IPS-20b (cell line): ENCODE measurements around the gene ACSBG1.

Experiments
- H3K27ac ChIP-seq: one replicate; pipeline ENCODE4 v1.5.1; 2013; ENCODE audit warnings: low read length
- H3K27me3 ChIP-seq: 2 replicates; pipeline ENCODE4 v1.6.1; 2013; ENCODE audit warnings: mild to moderate bottlenecking, low read length, inconsistent platforms; ENCODE audit not compliant: insufficient read depth
- H3K36me3 ChIP-seq: 2 replicates; pipeline ENCODE4 v1.6.1; 2013; ENCODE audit warnings: low read depth, mild to moderate bottlenecking, inconsistent platforms, low read length, moderate library complexity; ENCODE audit not compliant: insufficient read depth
- H3K4me1 ChIP-seq: 2 replicates; pipeline ENCODE4 v1.6.1; 2013; ENCODE audit warnings: mild to moderate bottlenecking, control low read depth, inconsistent platforms, low read length, moderate library complexity; ENCODE audit not compliant: insufficient read depth
- H3K4me3 ChIP-seq: 2 replicates; pipeline ENCODE4 v1.5.1; 2013; ENCODE audit warnings: mild to moderate bottlenecking, low read length, inconsistent platforms
- H3K9ac ChIP-seq: 2 replicates; pipeline ENCODE4 v1.6.1; 2013; ENCODE audit warnings: low read depth, mild to moderate bottlenecking, inconsistent platforms, low read length, moderate library complexity
- H3K9me3 ChIP-seq: 2 replicates; pipeline ENCODE4 v1.6.1; 2013; ENCODE audit warnings: mild to moderate bottlenecking, low read depth, low read length, inconsistent platforms; ENCODE audit not compliant: insufficient read depth

Gene ACSBG1

GRCh38 chr15:78171864-78172472, 62.4 kb downstream of the ACSBG1 start:
- Histone ChIP-seq H3K27me3 (no peaks in the 10 kb centered on the region), H3K9ac (no peak overlapping the region), H3K4me3 (no peak overlapping the region), H3K4me1 (no peaks in the 10 kb centered on the region), H3K36me3 (peaks cover 48% of the 10 kb centered on the region), H3K9me3 (no peaks in the 10 kb centered on the region), H3K27ac (no peak overlapping the region)

- H3K27ac ChIP-seq = no peak overlapping the region
- peaks cover 52% of the 10 kb centered on the region for H3K36me3 ChIP-seq
- no peak overlapping the region for H3K9ac ChIP-seq
- H3K4me1 ChIP-seq = no peaks in the 10 kb centered on the region
- H3K27me3 ChIP-seq = no peaks in the 10 kb centered on the region
- H3K9me3 ChIP-seq = no peaks in the 10 kb centered on the region
- H3K4me3 ChIP-seq = no peak overlapping the region
These were observed 63.3 kb downstream of the ACSBG1 start for GRCh38 chr15:78170848-78171773.

- H3K36me3 ChIP-seq = peaks cover 69% of the 10 kb centered on the region
These were observed 65.8 kb downstream of the ACSBG1 start for GRCh38 chr15:78168608-78169007.

GRCh38 chr15:78167227-78167888, 67.0 kb downstream of the ACSBG1 start:
- Histone ChIP-seq H3K9ac (no peak overlapping the region), H3K36me3 (peaks cover 70% of the 10 kb centered on the region), H3K27me3 (no peaks in the 10 kb centered on the region), H3K27ac (no peak overlapping the region), H3K4me1 (no peaks in the 10 kb centered on the region), H3K4me3 (no peak overlapping the region), H3K9me3 (no peaks in the 10 kb centered on the region)

More at GRCh38 chr15:78168608-78169007, 65.8 kb downstream of the ACSBG1 start:
- no peaks in the 10 kb centered on the region for H3K4me1 ChIP-seq
- no peaks in the 10 kb centered on the region for H3K27me3 ChIP-seq
- no peak overlapping the region for H3K27ac ChIP-seq
- H3K4me3 ChIP-seq = no peak overlapping the region
- H3K9me3 ChIP-seq = no peaks in the 10 kb centered on the region
- H3K9ac ChIP-seq = no peak overlapping the region

GRCh38 chr15:78164010-78164409, 70.4 kb downstream of the ACSBG1 start:
- Histone ChIP-seq H3K27me3 (no peaks in the 10 kb centered on the region), H3K36me3 (peaks cover 59% of the 10 kb centered on the region), H3K9me3 (no peaks in the 10 kb centered on the region), H3K4me3 (no peak overlapping the region), H3K27ac (no peak overlapping the region), H3K9ac (no peak overlapping the region), H3K4me1 (no peaks in the 10 kb centered on the region)

- peaks cover 46% of the 10 kb centered on the region for H3K36me3 ChIP-seq
- H3K9me3 ChIP-seq = no peaks in the 10 kb centered on the region
- H3K27me3 ChIP-seq = no peaks in the 10 kb centered on the region
- no peak overlapping the region for H3K4me3 ChIP-seq
- H3K27ac ChIP-seq = no peak overlapping the region
- H3K9ac ChIP-seq = no peak overlapping the region
- peaks cover 8% of the 10 kb centered on the region; the same call in 1 of the 2 replicates for H3K4me1 ChIP-seq
These were observed 72.3 kb downstream of the ACSBG1 start for GRCh38 chr15:78162038-78162437.

GRCh38 chr15:78159395-78159794, 75.0 kb downstream of the ACSBG1 start:
- H3K27me3 ChIP-seq = no peaks in the 10 kb centered on the region
- H3K36me3 ChIP-seq = peaks cover 28% of the 10 kb centered on the region
- H3K9me3 ChIP-seq = no peaks in the 10 kb centered on the region
- H3K27ac ChIP-seq = no peak overlapping the region
- H3K4me1 ChIP-seq = peaks cover 22% of the 10 kb centered on the region
- H3K4me3 ChIP-seq = no peak overlapping the region
- H3K9ac ChIP-seq = no peak overlapping the region

- no peak overlapping the region for H3K27ac ChIP-seq
These were observed 77.2 kb downstream of the ACSBG1 start for GRCh38 chr15:78157203-78157602.

GRCh38 chr15:78156653-78157052, 77.7 kb downstream of the ACSBG1 start:
- no peaks in the 10 kb centered on the region for H3K9me3 ChIP-seq
- peak overlapping the region; percentile 4; the same call in 1 of the 2 replicates for H3K4me3 ChIP-seq
- no peaks in the 10 kb centered on the region for H3K27me3 ChIP-seq
- no peak overlapping the region for H3K27ac ChIP-seq
- peaks cover 11% of the 10 kb centered on the region for H3K36me3 ChIP-seq
- no peak overlapping the region for H3K9ac ChIP-seq
- peaks cover 22% of the 10 kb centered on the region for H3K4me1 ChIP-seq

More at GRCh38 chr15:78157203-78157602, 77.2 kb downstream of the ACSBG1 start:
- peaks cover 17% of the 10 kb centered on the region for H3K36me3 ChIP-seq
- no peaks in the 10 kb centered on the region for H3K9me3 ChIP-seq
- H3K9ac ChIP-seq = no peak overlapping the region
- H3K4me3 ChIP-seq = no peak overlapping the region
- peaks cover 22% of the 10 kb centered on the region for H3K4me1 ChIP-seq
- H3K27me3 ChIP-seq = no peaks in the 10 kb centered on the region

- Histone ChIP-seq H3K4me1 (peaks cover 22% of the 10 kb centered on the region), H3K9me3 (no peaks in the 10 kb centered on the region), H3K27ac (no peak overlapping the region), H3K9ac (no peak overlapping the region), H3K4me3 (no peak overlapping the region), H3K27me3 (peaks cover 5% of the 10 kb centered on the region; the same call in 1 of the 2 replicates), H3K36me3 (peaks cover 4% of the 10 kb centered on the region)
These were observed 78.9 kb downstream of the ACSBG1 start for GRCh38 chr15:78155355-78155939.

GRCh38 chr15:78154955-78155354, 79.4 kb downstream of the ACSBG1 start:
- Histone ChIP-seq H3K36me3 (peaks cover 2% of the 10 kb centered on the region), H3K4me1 (peaks cover 26% of the 10 kb centered on the region), H3K27me3 (peaks cover 10% of the 10 kb centered on the region; the same call in 1 of the 2 replicates), H3K9me3 (no peaks in the 10 kb centered on the region), H3K4me3 (no peak overlapping the region), H3K9ac (no peak overlapping the region), H3K27ac (no peak overlapping the region)
